Activated CD8-positive, alpha-beta memory T cell treated with anti-CD3 and anti-CD28 coated beads for 36 hours (primary cell): ENCODE data around the gene MEGF6. TPM values are rescaled to one million over a fixed set of nuclear protein-coding genes. Genes with fewer than 3 reads are reported as not detected.

Experiments
- CTCF ChIA-PET: fragments of 350-600 bp; sonication (Branson Sonifier 250); formaldehyde crosslinking; loops from one replicate; lab custom pipeline; 2021; ENCODE audit warnings: antibody characterized with exemption; lab: Charles Lee
- POLR2A ChIA-PET: fragments of 350-600 bp; sonication (Branson Sonifier 250); formaldehyde crosslinking; loops from one replicate; lab custom pipeline; 2021; ENCODE audit warnings: antibody characterized with exemption; lab: Charles Lee
- total RNA-seq, 2 experiments: library from RNA; stranded (reverse); gene quantifications; one replicate each; pipeline ENCODE4 v1.2.3, GENCODE V29; 2021

Gene MEGF6
- total RNA-seq, 2 experiments from 2014 or later, result 1.3 to 1.6 TPM

- ChIA-PET CTCF (interaction anchor here (1.4 kb wide), 1 partner anchor 12 kb away, joined by 4 read pairs; no protein-coding TSS in a partner anchor), POLR2A (no interaction called here)
These were observed 104.4 kb downstream of the MEGF6 start for GRCh38 chr1:3506943-3507342.

GRCh38 chr1:3506041-3506440 lies 105.3 kb downstream of the MEGF6 start:
- CTCF ChIA-PET, result interaction anchor here (1.4 kb wide), 1 partner anchor 13 kb away, joined by 4 read pairs; no protein-coding TSS in a partner anchor

GRCh38 chr1:3505161-3505560 lies 106.1 kb downstream of the MEGF6 start:
- POLR2A ChIA-PET, result no interaction called here
- CTCF ChIA-PET, result interaction anchor here (1.3 kb wide), 1 partner anchor 13 kb away, joined by 4 read pairs; no protein-coding TSS in a partner anchor

More at GRCh38 chr1:3506041-3506440, 105.3 kb downstream of the MEGF6 start:
- POLR2A ChIA-PET, result no interaction called here

GRCh38 chr1:3504822-3505153 lies 106.5 kb downstream of the MEGF6 start:
- ChIA-PET POLR2A (no interaction called here), CTCF (interaction anchor here (1.3 kb wide), 1 partner anchor 13 kb away, joined by 4 read pairs; no protein-coding TSS in a partner anchor)

GRCh38 chr1:3504151-3504821 lies 107.0 kb downstream of the MEGF6 start:
- ChIA-PET CTCF (interaction anchor here (1.3 kb wide), 1 partner anchor 14 kb away, joined by 4 read pairs; no protein-coding TSS in a partner anchor), POLR2A (no interaction called here)

GRCh38 chr1:3503525-3503886 lies 107.8 kb downstream of the MEGF6 start:
- POLR2A ChIA-PET, result no interaction called here
- CTCF ChIA-PET, result interaction anchor here (1.3 kb wide), 1 partner anchor 15 kb away, joined by 4 read pairs; no protein-coding TSS in a partner anchor

- CTCF ChIA-PET, result no interaction called here
- POLR2A ChIA-PET, result no interaction called here
These were observed 108.4 kb downstream of the MEGF6 start for GRCh38 chr1:3502641-3503524.

GRCh38 chr1:3501856-3502640 lies 109.3 kb downstream of the MEGF6 start:
- ChIA-PET POLR2A (no interaction called here), CTCF (no interaction called here)

- ChIA-PET CTCF (no interaction called here), POLR2A (no interaction called here)
These were observed 109.9 kb downstream of the MEGF6 start for GRCh38 chr1:3501437-3501836.

GRCh38 chr1:3500265-3500835 lies 111.0 kb downstream of the MEGF6 start:
- ChIA-PET POLR2A (no interaction called here), CTCF (no interaction called here)

GRCh38 chr1:3499611-3500010 lies 111.7 kb downstream of the MEGF6 start:
- CTCF ChIA-PET, result no interaction called here

GRCh38 chr1:3498986-3499385 lies 112.3 kb downstream of the MEGF6 start:
- POLR2A ChIA-PET, result no interaction called here
- CTCF ChIA-PET, result no interaction called here

More at GRCh38 chr1:3499611-3500010, 111.7 kb downstream of the MEGF6 start:
- POLR2A ChIA-PET, result no interaction called here

- POLR2A ChIA-PET, result no interaction called here
- CTCF ChIA-PET, result no interaction called here
These were observed 112.9 kb downstream of the MEGF6 start for GRCh38 chr1:3498246-3498930.

GRCh38 chr1:3497521-3497920 lies 113.8 kb downstream of the MEGF6 start:
- ChIA-PET CTCF (no interaction called here), POLR2A (no interaction called here)

GRCh38 chr1:3496916-3497315 lies 114.4 kb downstream of the MEGF6 start:
- POLR2A ChIA-PET, result no interaction called here

GRCh38 chr1:3495776-3496745 lies 115.2 kb downstream of the MEGF6 start:
- CTCF ChIA-PET, result no interaction called here
- POLR2A ChIA-PET, result no interaction called here

More at GRCh38 chr1:3496916-3497315, 114.4 kb downstream of the MEGF6 start:
- CTCF ChIA-PET, result no interaction called here
